Tibial artery (tissue), 4 donors: ENCODE results near the gene NINJ1.

Experiments used
- DNase-seq, 2 donors: peaks; one replicate each; pipeline ENCODE4 v3.0.0-alpha.2; 2019
- H3K27ac ChIP-seq, 2 donors: fragments of 200-600 bp; sonication (generic) in 1 of 2; 1 replicate in 1 of 2; 2 replicates in 1 of 2; pipeline ENCODE4 v1.5.1; 2018 to 2019; ENCODE audit warnings: mild to moderate bottlenecking in 1 of 2
- H3K27me3 ChIP-seq, 2 donors: fragments of 200-600 bp; sonication (generic) in 1 of 2; one replicate each; pipeline versions ENCODE4 v1.5.1 to v1.6.0; 2016 to 2019
- H3K36me3 ChIP-seq, 3 donors: fragments of 200-600 bp; sonication (generic) in 2 of 3; one replicate each; pipeline ENCODE4 v1.5.1; 2016 to 2019; ENCODE audit warnings: mild to moderate bottlenecking in 2 of 3
- H3K4me1 ChIP-seq, 4 donors: fragments of 200-600 bp; sonication (generic) in 2 of 4; 1 replicate in 3 of 4; 2 replicates in 1 of 4; pipeline ENCODE4 v1.5.1; 2016 to 2019
- H3K4me3 ChIP-seq, 2 donors: fragments of 200-600 bp; sonication (generic) in 1 of 2; 1 replicate in 1 of 2; 2 replicates in 1 of 2; pipeline ENCODE4 v1.5.1; 2018 to 2019; ENCODE audit warnings: mild to moderate bottlenecking in 2 of 2
- H3K9me3 ChIP-seq, 3 donors: fragments of 200-600 bp; sonication (generic) in 1 of 3; one replicate each; pipeline ENCODE4 v1.5.1; 2016 to 2019
- CTCF ChIP-seq, 2 experiments: fragments of 200-600 bp in 1 of 2; fragments of 450-650 bp in 1 of 2; IDR thresholded peaks; one replicate each; pipeline ENCODE4 v1.5.1; 2017 to 2019; ENCODE audit warnings: antibody characterized with exemption in 2 of 2, mild to moderate bottlenecking in 1 of 2, moderate library complexity in 1 of 2
- intact Hi-C: fragments of 100-400 bp; cut with DNase I; formaldehyde crosslinking; loops from one replicate; pipeline ENCODE4 v1.15.0; 2023; ENCODE audit warnings: low total_unique reads

NINJ1 gene

GRCh38 chr9:93156475-93157008 is 22.5 kb upstream of the NINJ1 start:
- Histone ChIP-seq H3K27me3 (no peaks in the 10 kb centered on the region), H3K4me3 (no peak overlapping the region), H3K9me3 (no peaks in the 10 kb centered on the region), H3K36me3 (no peaks in the 10 kb centered on the region), H3K4me1 (peaks cover 0 to 8% (median 3%) of the 10 kb centered on the region in 4 donors), H3K27ac (no peak overlapping the region)
- no peak for DNase-seq
- intact Hi-C loops, result loop anchor here (5.0 kb wide), 1 partner anchor 151 kb away; no protein-coding TSS in a partner anchor
- no peak for TF ChIP-seq CTCF (IDR thresholded peaks at IDR 0.05)

GRCh38 chr9:93155716-93156474 is 21.8 kb upstream of the NINJ1 start:
- no peak for TF ChIP-seq CTCF (IDR thresholded peaks at IDR 0.05)
- Histone ChIP-seq H3K27me3 (no peaks in the 10 kb centered on the region), H3K36me3 (no peaks in the 10 kb centered on the region), H3K27ac (no peak overlapping the region), H3K4me1 (peaks cover 0 to 8% (median 3%) of the 10 kb centered on the region in 4 donors), H3K9me3 (no peaks in the 10 kb centered on the region), H3K4me3 (no peak overlapping the region)
- intact Hi-C loops, result loop anchor here (5.0 kb wide), 1 partner anchor 151 kb away; no protein-coding TSS in a partner anchor
- DNase-seq, result no peak

- no peaks in the 10 kb centered on the region for H3K9me3 ChIP-seq
- H3K36me3 ChIP-seq, result no peaks in the 10 kb centered on the region
- H3K27ac ChIP-seq, result no peak overlapping the region
- TF ChIP-seq CTCF (IDR thresholded peaks at IDR 0.05), result peak; percentile 19
- no peaks in the 10 kb centered on the region for H3K27me3 ChIP-seq
- intact Hi-C loops, result no loop called here
- no peaks in the 10 kb centered on the region for H3K4me1 ChIP-seq
- DNase-seq, result no peak
- no peak overlapping the region for H3K4me3 ChIP-seq
These were observed 20.3 kb upstream of the NINJ1 start for GRCh38 chr9:93154293-93154903.

- Histone ChIP-seq H3K27ac (no peak overlapping the region), H3K27me3 (no peaks in the 10 kb centered on the region), H3K4me1 (no peaks in the 10 kb centered on the region), H3K36me3 (no peaks in the 10 kb centered on the region), H3K9me3 (no peaks in the 10 kb centered on the region), H3K4me3 (no peak overlapping the region)
- no peak for DNase-seq
- TF ChIP-seq CTCF (IDR thresholded peaks at IDR 0.05), result no peak
- intact Hi-C loops, result no loop called here
These were observed 17.2 kb upstream of the NINJ1 start for GRCh38 chr9:93151097-93151784.

- intact Hi-C loops, result no loop called here
- no peaks in the 10 kb centered on the region for H3K27me3 ChIP-seq
- H3K9me3 ChIP-seq, result no peaks in the 10 kb centered on the region
- TF ChIP-seq CTCF (IDR thresholded peaks at IDR 0.05), result no peak
- H3K36me3 ChIP-seq, result no peaks in the 10 kb centered on the region
- no peak for DNase-seq
- no peak overlapping the region for H3K4me3 ChIP-seq
- no peak overlapping the region for H3K27ac ChIP-seq
- H3K4me1 ChIP-seq, result peaks cover 0 to 4% (median 2%) of the 10 kb centered on the region in 4 donors
These were observed 15.3 kb upstream of the NINJ1 start for GRCh38 chr9:93149361-93149760.
